H1 (cell line): ENCODE results near the gene POLE4. TPM values are rescaled to one million over a fixed set of nuclear protein-coding genes. Genes with fewer than 3 reads are reported as not detected.

Experiments
- CTCF ChIA-PET: fragments of 300-600 bp; sonication (Branson Sonifier 250); formaldehyde crosslinking; loops from one replicate; lab custom pipeline; 2021; ENCODE audit not compliant: partially characterized antibody; lab: Charles Lee
- POLR2A ChIA-PET: fragments of 300-600 bp; sonication (Branson Sonifier 250); formaldehyde crosslinking; loops from one replicate; lab custom pipeline; 2021; ENCODE audit warnings: inconsistent platforms; ENCODE audit not compliant: partially characterized antibody; lab: Charles Lee
- DNase-seq, 2 experiments: peaks; one replicate each; pipeline versions ENCODE4 v3.0.0 to v3.0.0-alpha.2; 2010 to 2022; ENCODE audit warnings: low spot score in 2 of 2, low read depth in 1 of 2, mixed read lengths in 1 of 2
- FAIRE-seq: peaks from 2 replicates; lab custom pipeline; 2011; peaks lifted over from hg19 to GRCh38; lab: Jason Lieb, UNC
- H2AFZ ChIP-seq: 2 replicates; pipeline ENCODE4 v1.8.1; 2012; ENCODE audit warnings: low read length, inconsistent platforms
- H2AK5ac ChIP-seq: 2 replicates; pipeline ENCODE4 v1.6.1; 2013; ENCODE audit warnings: low read depth, low read length
- H2BK120ac ChIP-seq: replicated peaks from 2 replicates; pipeline ENCODE3; 2013; ENCODE audit warnings: low read depth, low read length, inconsistent platforms
- H2BK12ac ChIP-seq: 2 replicates; pipeline ENCODE4 v1.6.1; 2013; ENCODE audit warnings: low read depth, low read length
- H2BK15ac ChIP-seq: 2 replicates; pipeline ENCODE4 v1.6.1; 2013; ENCODE audit warnings: low read length
- H2BK20ac ChIP-seq: 2 replicates; pipeline ENCODE4 v1.6.1; 2013; ENCODE audit warnings: low read length
- H2BK5ac ChIP-seq: 2 replicates; pipeline ENCODE4 v1.6.1; 2013; ENCODE audit warnings: low read depth, low read length
- H3K14ac ChIP-seq: 2 replicates; pipeline ENCODE4 v1.6.1; 2013; ENCODE audit warnings: inconsistent platforms; ENCODE audit not compliant: insufficient read length
- H3K18ac ChIP-seq: 2 replicates; pipeline ENCODE4 v1.6.1; 2013; ENCODE audit warnings: low read length; ENCODE audit errors: extremely low read depth
- H3K23ac ChIP-seq: 2 replicates; pipeline ENCODE4 v1.6.1; 2013; ENCODE audit warnings: inconsistent platforms; ENCODE audit not compliant: insufficient read length
- H3K23me2 ChIP-seq: 2 replicates; pipeline ENCODE4 v1.6.1; 2013; ENCODE audit warnings: low read depth, low read length
- H3K27ac ChIP-seq: 2 replicates; pipeline ENCODE4 v1.6.1; 2011; ENCODE audit warnings: low read depth, low read length, inconsistent platforms
- H3K27me3 ChIP-seq, 4 experiments: replicated peaks in 1 of 4; 1 replicate in 1 of 4; 2 replicates in 3 of 4; pipeline versions ENCODE4 v1.6.1 to v1.8.1; 2011 to 2013; ENCODE audit warnings: low read length in 3 of 4, mild to moderate bottlenecking in 3 of 4, inconsistent platforms in 2 of 4, mixed read lengths in 2 of 4, moderate library complexity in 1 of 4; ENCODE audit not compliant: control insufficient read depth in 3 of 4, insufficient read depth in 3 of 4; ENCODE audit errors: extremely low read depth in 1 of 4
- H3K36me3 ChIP-seq, 4 experiments: 2 replicates each; pipeline versions ENCODE4 v1.6.1 to v1.8.1; 2011 to 2013; ENCODE audit warnings: mild to moderate bottlenecking in 4 of 4, low read length in 3 of 4, moderate library complexity in 2 of 4, control low read depth in 1 of 4, inconsistent platforms in 1 of 4; ENCODE audit not compliant: insufficient read depth in 4 of 4, control insufficient read depth in 2 of 4
- H3K4ac ChIP-seq: replicated peaks from 2 replicates; pipeline ENCODE3; 2013; ENCODE audit warnings: low read length, low read depth, mixed read lengths, inconsistent platforms; ENCODE audit not compliant: insufficient read length
- H3K4me1 ChIP-seq, 4 experiments: replicated peaks in 1 of 4; 1 replicate in 1 of 4; 2 replicates in 3 of 4; pipeline versions ENCODE4 v1.6.1 to v1.8.1; 2011 to 2013; ENCODE audit warnings: low read length in 3 of 4, inconsistent platforms in 2 of 4, mixed read lengths in 1 of 4; ENCODE audit not compliant: insufficient read depth in 4 of 4, control insufficient read depth in 3 of 4
- H3K4me2 ChIP-seq, 2 experiments: 2 replicates each; pipeline versions ENCODE4 v1.6.1 to v1.8.1; 2011 to 2013; ENCODE audit warnings: low read depth in 2 of 2, low read length in 2 of 2, control low read depth in 1 of 2, inconsistent platforms in 1 of 2, mild to moderate bottlenecking in 1 of 2; ENCODE audit not compliant: insufficient read depth in 1 of 2
- H3K4me3 ChIP-seq, 4 experiments: fragments of 200-600, 300-600 bp in 1 of 4; sonication (generic), shearing (Covaris generic), sonication (Bioruptor Twin) in 1 of 4; 2 replicates each; pipeline versions ENCODE4 v1.5.1 to v1.8.1; 2011 to 2016; ENCODE audit warnings: low read length in 4 of 4, low read depth in 3 of 4, control low read depth in 2 of 4, inconsistent platforms in 2 of 4, mild to moderate bottlenecking in 2 of 4, mixed read lengths in 1 of 4, moderate library complexity in 1 of 4; ENCODE audit not compliant: insufficient read depth in 2 of 4; ENCODE audit errors: extremely low read depth in 1 of 4
- H3K56ac ChIP-seq: replicated peaks from 2 replicates; pipeline ENCODE3; 2013; ENCODE audit warnings: low read depth, mild to moderate bottlenecking, mixed read lengths, low read length, inconsistent platforms; ENCODE audit not compliant: insufficient read length
- H3K79me1 ChIP-seq: 2 replicates; pipeline ENCODE4 v1.6.1; 2013; ENCODE audit warnings: low read depth, low read length, control low read depth
- H3K79me2 ChIP-seq, 2 experiments: 2 replicates each; pipeline versions ENCODE4 v1.6.1 to v1.8.1; 2012 to 2013; ENCODE audit warnings: low read length in 2 of 2, mild to moderate bottlenecking in 2 of 2, inconsistent platforms in 1 of 2; ENCODE audit not compliant: insufficient read depth in 2 of 2, control insufficient read depth in 1 of 2
- H3K9ac ChIP-seq, 4 experiments: replicated peaks in 1 of 4; 1 replicate in 1 of 4; 2 replicates in 3 of 4; pipeline versions ENCODE4 v1.6.1 to v1.8.1; 2011 to 2013; ENCODE audit warnings: low read depth in 3 of 4, low read length in 3 of 4, control low read depth in 2 of 4, mild to moderate bottlenecking in 2 of 4, moderate library complexity in 2 of 4, inconsistent platforms in 1 of 4; ENCODE audit errors: extremely low read depth in 1 of 4
- H3K9me3 ChIP-seq, 2 experiments: 2 replicates each; pipeline versions ENCODE4 v1.6.1 to v1.8.1; 2012 to 2013; ENCODE audit warnings: mild to moderate bottlenecking in 2 of 2, moderate library complexity in 2 of 2, control low read depth in 1 of 2, inconsistent platforms in 1 of 2, low read depth in 1 of 2, low read length in 1 of 2, mixed read lengths in 1 of 2; ENCODE audit not compliant: insufficient read depth in 2 of 2
- H4K20me1 ChIP-seq, 2 experiments: replicated peaks in 1 of 2; 2 replicates each; pipeline versions ENCODE3 to v1.8.1; 2011 to 2013; ENCODE audit warnings: inconsistent platforms in 2 of 2, low read length in 2 of 2, mild to moderate bottlenecking in 1 of 2; ENCODE audit not compliant: insufficient read depth in 2 of 2, control insufficient read depth in 1 of 2
- H4K5ac ChIP-seq: 2 replicates; pipeline ENCODE4 v1.6.1; 2013; ENCODE audit warnings: low read length, low read depth, mixed read lengths, inconsistent platforms; ENCODE audit not compliant: insufficient read length
- H4K8ac ChIP-seq: 2 replicates; pipeline ENCODE4 v1.8.0; 2013; ENCODE audit warnings: mild to moderate bottlenecking, moderate library complexity, low read length, inconsistent platforms; ENCODE audit not compliant: insufficient read depth; ENCODE audit errors: extremely low read depth
- H4K91ac ChIP-seq: replicated peaks from 2 replicates; pipeline ENCODE3; 2013; ENCODE audit warnings: low read length, mixed read lengths, inconsistent platforms; ENCODE audit not compliant: insufficient read length
- CTCF ChIP-seq, 3 experiments: IDR thresholded peaks; 1 replicate in 2 of 3; 2 replicates in 1 of 3; pipeline versions ENCODE4 v1.5.1 to v1.6.1; 2011; ENCODE audit warnings: low read length in 3 of 3, mild to moderate bottlenecking in 3 of 3, inconsistent platforms in 2 of 3, low read depth in 1 of 3, moderate library complexity in 1 of 3; ENCODE audit not compliant: insufficient read depth in 1 of 3; ENCODE audit errors: control extremely low read depth in 1 of 3
- RNF2 ChIP-seq: fragments of 200-900, 300-1000 bp; sonication (generic); IDR thresholded peaks from 2 replicates; pipeline ENCODE4 v1.7.1; 2016; ENCODE audit warnings: borderline replicate concordance, low read depth, mild to moderate bottlenecking, antibody characterized with exemption, low read length; ENCODE audit not compliant: poor library complexity, severe bottlenecking; ENCODE audit errors: missing control alignments
- WGBS, 2 experiments: shearing (Covaris generic) in 1 of 2; methylation state at CpG; one replicate each; pipeline versions ENCODE4 v1.1.6 to v1.1.7; 2013 to 2015; ENCODE audit warnings: low lambda C conversion rate in 2 of 2, mixed read lengths in 2 of 2, inconsistent platforms in 1 of 2, low coverage in 1 of 2, missing lambda C conversion rate in 1 of 2; ENCODE audit not compliant: insufficient replicate concordance in 2 of 2, insufficient coverage in 1 of 2, insufficient read length in 1 of 2; ENCODE audit errors: extremely low coverage in 1 of 2, missing lambda C conversion rate in 1 of 2; 5-methylcytosine and 5-hydroxymethylcytosine counted together
- polyA plus RNA-seq, 7 experiments: library from polyadenylated mRNA; depleted of rRNA in 3 of 7; stranded (reverse) in 5 of 7; unstranded in 2 of 7; fragments of >200 nt in 5 of 7; fragments of 200-250 nt in 2 of 7; gene quantifications; 1 replicate in 5 of 7; 2 replicates in 1 of 7; 4 replicates in 1 of 7; pipeline versions ENCODE4 v1.2.1 to v1.2.3, GENCODE V29; 2011 to 2013; ENCODE audit warnings: missing spikeins in 2 of 7, mixed read lengths in 2 of 7
- total RNA-seq: library from RNA; stranded (reverse); fragmentation: NEBNext Ultra II Directional; extraction: Animal tissue kit (Norgen Biotek cat#: 25700); gene quantifications from 2 replicates; pipeline ENCODE4 v1.2.1, GENCODE V29; 2021

POLE4 gene
- total and polyA plus RNA-seq, 2 of the 8 experiments (the other 6 are each of a cell fraction or from before 2014, with no cell fraction given): 16.7 to 44.7 TPM

DNA sequence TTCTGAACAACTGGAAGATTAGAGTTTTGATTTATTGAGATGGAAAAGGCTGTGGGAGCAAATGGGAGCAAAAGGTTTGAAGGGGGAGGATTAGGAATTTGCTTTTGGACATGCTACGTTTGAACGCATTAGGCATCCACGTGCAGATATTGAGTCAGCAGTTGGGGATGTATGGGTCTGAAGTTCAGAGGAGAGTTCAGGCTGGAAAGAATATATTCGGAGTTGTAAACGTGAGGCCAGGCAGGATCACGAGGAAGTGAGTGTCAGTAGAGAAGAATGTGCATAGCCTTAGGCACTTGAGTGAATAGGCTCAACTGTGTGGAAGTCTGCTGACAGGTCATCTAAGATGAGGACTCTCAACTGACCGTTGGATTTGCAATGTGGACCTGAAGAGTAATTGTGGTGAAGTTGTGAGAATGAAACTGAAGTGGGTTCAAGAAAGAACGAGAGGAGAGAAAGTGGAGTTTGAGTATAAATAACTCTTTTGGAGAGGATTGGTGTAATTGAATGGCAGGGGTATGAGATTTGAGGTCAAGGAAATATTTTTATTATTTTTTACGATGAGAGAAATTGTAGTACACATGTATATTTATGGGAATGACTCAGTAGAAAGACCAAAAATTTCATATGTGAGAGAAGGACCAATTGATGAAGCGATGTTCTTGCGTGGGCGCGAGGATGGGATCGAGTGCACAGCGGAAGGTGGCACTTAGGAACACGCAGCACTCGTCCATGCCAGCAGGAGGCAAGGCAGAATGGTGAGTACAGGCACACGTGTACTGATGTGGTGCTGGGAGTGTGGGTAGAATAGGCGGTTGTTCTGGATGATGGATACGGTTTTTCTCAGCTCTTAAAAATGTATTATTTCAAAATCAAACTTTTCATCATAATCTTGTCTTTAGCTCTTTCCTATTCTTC, 40.5 kb upstream of the POLE4 start:
- FAIRE-seq (no peak), DNase-seq (no peak)
- Histone ChIP-seq H2BK15ac (no peak overlapping the region), H4K8ac (no peak overlapping the region), H3K56ac (no peak overlapping the region), H3K9me3 (no peaks in the 10 kb centered on the region), H3K36me3 (no peaks in the 10 kb centered on the region), H3K23me2 (peaks cover 2% of the 10 kb centered on the region; the same call in 1 of the 2 replicates), H2BK5ac (no peak overlapping the region), H2AK5ac (no peak overlapping the region), H3K79me1 (no peaks in the 10 kb centered on the region), H2BK20ac (no peak overlapping the region), H3K18ac (no peak overlapping the region), H2BK120ac (no peak overlapping the region), H3K4me3 (no peak overlapping the region), H3K9ac (no peak overlapping the region), H4K91ac (no peak overlapping the region), H2AFZ (no peak overlapping the region), H3K4me2 (no peak overlapping the region), H2BK12ac (no peak overlapping the region), H3K4me1 (no peaks in the 10 kb centered on the region), H3K4ac (no peak overlapping the region), H3K27ac (no peak overlapping the region), H3K27me3 (peaks cover 0 to 2% (median 0%) of the 10 kb centered on the region in 4 experiments; a peak in 1 of 7 replicates), H3K79me2 (no peaks in the 10 kb centered on the region), H4K5ac (no peak overlapping the region), H4K20me1 (no peaks in the 10 kb centered on the region), H3K14ac (no peak overlapping the region), H3K23ac (no peak overlapping the region)
- POLR2A ChIA-PET: no interaction called here
- TF ChIP-seq RNF2 (no peak), CTCF (IDR thresholded peaks at IDR 0.05; ENCODE audit: control extremely low read depth in 1 of 3, insufficient read depth in 1 of 3, low read depth in 1 of 3, low read length in 3 of 3) (peak in 2 of 3 experiments; percentile 31 to 45; a peak in 2 of 4 replicates)
- CTCF ChIA-PET: interaction anchor here (0.8 to 3.9 kb wide), 16 partner anchors 9 to 324 kb away, joined by 3 to 26 read pairs (median 6); no protein-coding TSS in a partner anchor
- WGBS, 2 experiments: 87 to 100% methylated on average over 2 to 20 of the region's 20 CpGs
